ENCODE data around the gene FAM168B.
"Not testable (repeated sequence)": the region's sequence is repeated elsewhere in the genome, so short reads cannot be mapped to it uniquely, and the experiment has no call there.

GRCh38 chr2:131114950-131115349 is 21.7 kb upstream of the FAM168B start:
- TF ChIP-seq, protein P1, sequence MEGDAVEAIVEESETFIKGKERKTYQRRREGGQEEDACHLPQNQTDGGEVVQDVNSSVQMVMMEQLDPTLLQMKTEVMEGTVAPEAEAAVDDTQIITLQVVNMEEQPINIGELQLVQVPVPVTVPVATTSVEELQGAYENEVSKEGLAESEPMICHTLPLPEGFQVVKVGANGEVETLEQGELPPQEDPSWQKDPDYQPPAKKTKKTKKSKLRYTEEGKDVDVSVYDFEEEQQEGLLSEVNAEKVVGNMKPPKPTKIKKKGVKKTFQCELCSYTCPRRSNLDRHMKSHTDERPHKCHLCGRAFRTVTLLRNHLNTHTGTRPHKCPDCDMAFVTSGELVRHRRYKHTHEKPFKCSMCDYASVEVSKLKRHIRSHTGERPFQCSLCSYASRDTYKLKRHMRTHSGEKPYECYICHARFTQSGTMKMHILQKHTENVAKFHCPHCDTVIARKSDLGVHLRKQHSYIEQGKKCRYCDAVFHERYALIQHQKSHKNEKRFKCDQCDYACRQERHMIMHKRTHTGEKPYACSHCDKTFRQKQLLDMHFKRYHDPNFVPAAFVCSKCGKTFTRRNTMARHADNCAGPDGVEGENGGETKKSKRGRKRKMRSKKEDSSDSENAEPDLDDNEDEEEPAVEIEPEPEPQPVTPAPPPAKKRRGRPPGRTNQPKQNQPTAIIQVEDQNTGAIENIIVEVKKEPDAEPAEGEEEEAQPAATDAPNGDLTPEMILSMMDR (IDR thresholded peaks at IDR 0.05): not testable (repeated sequence)
- TF ChIP-seq POLR2A (IDR thresholded peaks at IDR 0.05): not testable (repeated sequence)
